NCI-H460 (cell line): ENCODE results near the gene UFSP1. TPM values are rescaled to one million over a fixed set of nuclear protein-coding genes. Genes with fewer than 3 reads are reported as not detected.
A peak's percentile ranks its signal among the peaks of the same experiment; 100 is the strongest.
"Not testable (repeated sequence)": the region's sequence is repeated elsewhere in the genome, so short reads cannot be mapped to it uniquely, and the experiment has no call there.

Source experiments
- DNase-seq: peaks from one replicate; pipeline ENCODE4 v3.0.0-alpha.2; 2016; ENCODE audit warnings: low read depth; ENCODE audit errors: extremely low read depth
- small RNA-seq, 2 experiments: library from RNA; depleted of rRNA; stranded (forward); fragments of <200 nt; gene quantifications; one replicate each; pipeline ENCODE3, GENCODE V24; 2014
- total RNA-seq: library from RNA; depleted of rRNA; stranded (reverse); fragments of >200 nt; shearing (Covaris generic); gene quantifications from 2 replicates; pipeline ENCODE4 v1.2.3, GENCODE V29; 2014; rRNA removed

UFSP1 gene
- total RNA-seq, 1 experiment from 2014 or later: 4.6 TPM

DNA sequence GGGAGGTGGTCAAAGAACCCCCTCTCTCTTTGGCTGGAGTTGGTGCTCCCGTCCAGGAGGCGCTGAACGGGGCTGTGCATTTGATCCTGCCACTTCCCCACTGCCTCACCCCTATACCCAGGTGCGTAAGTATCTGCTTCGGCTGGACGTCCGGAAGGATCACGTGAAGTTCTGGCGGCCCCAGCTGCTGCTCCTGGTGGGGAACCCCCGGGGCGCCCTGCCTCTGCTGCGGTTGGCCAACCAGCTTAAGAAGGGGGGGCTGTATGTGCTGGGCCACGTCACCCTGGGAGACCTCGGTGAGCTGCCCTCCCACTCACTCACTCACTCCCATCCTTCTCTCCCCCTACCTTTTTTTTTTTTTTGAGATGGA, 27.9 kb downstream of the UFSP1 start:
- DNase-seq: no peak

- DNase-seq: no peak
Measured at GRCh38 chr7:100860702-100861615, 28.6 kb downstream of the UFSP1 start.

GRCh38 chr7:100859856-100860255, 29.7 kb downstream of the UFSP1 start:
- no peak for DNase-seq

DNA sequence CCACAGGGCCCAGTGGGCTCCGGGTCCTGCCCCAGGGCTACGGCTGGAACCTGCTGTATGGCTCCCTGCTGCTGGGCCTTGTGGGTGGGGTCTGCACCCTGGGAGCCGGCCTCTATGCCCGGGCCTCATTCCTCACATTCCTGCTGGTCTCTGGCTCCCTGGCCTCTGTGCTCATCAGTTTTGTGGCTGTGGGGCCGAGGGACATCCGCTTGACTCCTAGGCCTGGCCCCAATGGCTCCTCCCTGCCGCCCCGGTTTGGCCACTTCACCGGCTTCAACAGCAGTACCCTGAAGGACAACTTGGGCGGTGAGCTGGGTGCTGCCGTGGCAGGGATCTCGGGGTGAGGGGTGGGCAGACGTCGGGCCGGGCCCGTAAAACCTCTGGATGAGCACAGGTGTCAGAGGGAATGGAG, 32.6 kb downstream of the UFSP1 start:
- no peak for DNase-seq

DNA sequence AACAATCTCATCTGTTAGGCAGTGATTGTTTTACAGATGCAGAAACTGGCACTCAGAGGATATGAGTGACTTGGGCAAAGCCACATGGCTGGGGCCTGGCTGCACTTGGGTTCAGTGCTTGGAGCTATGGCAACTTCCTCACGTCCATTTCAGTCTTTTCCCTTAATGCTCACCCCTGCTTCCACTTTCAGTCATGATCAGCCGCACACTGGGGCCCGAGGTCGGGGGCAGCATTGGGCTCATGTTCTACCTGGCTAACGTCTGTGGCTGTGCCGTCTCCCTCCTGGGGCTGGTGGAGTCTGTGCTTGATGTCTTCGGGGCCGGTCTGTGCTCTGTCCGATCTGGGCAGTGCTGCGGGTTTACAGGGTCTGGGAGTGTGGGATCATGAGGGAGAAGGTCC, 34.0 kb downstream of the UFSP1 start:
- DNase-seq: no peak

DNA sequence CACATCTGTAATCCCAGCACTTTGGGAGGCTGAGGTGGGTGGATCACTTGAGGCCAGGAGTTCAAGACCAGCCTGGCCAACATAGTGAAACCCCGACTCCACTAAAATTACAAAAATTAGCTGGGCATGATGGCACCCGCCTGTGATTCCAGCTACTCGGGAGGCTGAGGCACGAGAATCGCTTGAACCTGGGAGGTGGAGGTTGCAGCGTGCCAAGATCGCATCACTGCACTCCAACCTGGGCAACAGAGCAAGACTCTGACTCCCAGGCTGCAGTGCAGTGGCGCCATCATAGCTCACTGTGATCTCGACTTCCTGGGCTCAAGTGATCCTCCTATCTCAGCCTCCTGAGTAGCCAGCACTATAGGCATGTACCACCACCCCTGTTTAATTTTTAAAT, 34.6 kb downstream of the UFSP1 start:
- not testable (repeated sequence) for DNase-seq

GRCh38 chr7:100854146-100854895, 35.2 kb downstream of the UFSP1 start:
- DNase-seq: no peak

DNA sequence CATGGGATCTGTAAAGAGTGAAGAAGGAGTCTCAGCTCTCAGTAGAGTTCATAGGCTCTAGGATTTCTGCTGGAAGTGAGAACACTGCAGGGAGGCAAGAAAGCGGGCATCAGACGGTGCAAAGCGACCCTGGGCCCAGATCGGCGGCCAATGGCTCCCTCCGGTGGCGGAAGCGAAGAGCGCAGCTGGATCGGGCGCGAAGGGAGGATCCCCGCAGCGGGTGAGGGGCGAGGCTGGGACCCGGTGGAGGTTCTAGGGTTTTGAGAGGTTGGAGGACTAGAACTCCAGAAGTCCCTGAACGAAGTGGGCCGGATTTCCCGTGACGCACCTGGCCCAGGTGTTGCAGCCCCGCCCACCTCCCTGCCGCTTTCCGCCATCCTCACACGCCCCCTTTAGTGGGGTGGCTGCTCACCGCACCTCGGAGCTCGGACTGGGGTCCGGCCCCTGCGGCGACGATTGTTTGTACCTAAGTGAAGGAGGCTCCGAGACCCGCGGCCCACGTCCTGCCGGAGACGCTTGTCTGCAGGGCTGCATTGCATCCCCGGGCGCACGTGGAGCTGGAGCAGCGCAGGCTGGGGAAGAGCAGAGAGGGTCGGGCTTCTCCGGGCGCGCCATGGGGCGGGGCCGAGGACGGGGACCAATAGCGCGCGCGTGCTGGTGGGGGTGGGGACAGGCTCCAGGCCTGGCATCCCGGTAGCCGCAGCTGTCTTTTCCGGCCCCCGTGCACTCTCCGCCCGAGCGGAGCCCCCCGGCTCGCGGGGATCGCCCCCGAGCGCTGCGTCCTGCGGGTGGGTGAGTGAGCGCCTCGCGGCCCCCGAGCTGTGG, 37.3 kb downstream of the UFSP1 start, which contains the start of gene SLC12A9:
Gene SLC12A9, plus strand, starts transcription at position 666 of the 825 bp plus-strand sequence. CDS start 1,485 bp downstream, outside the sequence.
- peak; percentile 88 for DNase-seq

GRCh38 chr7:100847360-100847759, 42.2 kb downstream of the UFSP1 start:
- DNase-seq: no peak

GRCh38 chr7:100840470-100841100, 48.9 kb downstream of the UFSP1 start:
- no peak for DNase-seq

DNA sequence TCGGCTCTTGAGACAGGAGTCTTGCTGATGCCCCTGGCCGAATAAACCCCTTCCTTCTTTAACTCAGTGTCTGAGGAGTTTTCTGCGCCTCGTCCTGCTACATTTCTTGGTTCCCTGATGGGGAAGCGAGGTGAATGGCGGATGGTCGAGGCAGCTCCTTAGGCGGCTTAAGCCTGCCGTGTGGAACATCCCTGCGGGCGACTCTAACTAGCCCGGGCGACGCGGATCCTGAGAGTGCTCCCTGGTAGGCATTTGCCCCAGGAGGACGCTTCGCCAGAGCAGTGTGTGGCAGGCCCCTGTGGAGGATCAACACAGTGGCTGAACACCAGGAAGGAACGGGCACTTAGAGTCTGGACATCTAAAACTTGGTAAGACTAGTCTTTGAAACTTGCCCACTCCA, 50.2 kb downstream of the UFSP1 start:
- no peak for DNase-seq

Small RNAs within 50 kb of the gene (small RNA-seq; reads per million reads assigned to genes)
- 0 reads per million in 2 experiments for gene RN7SL549P
- 0 reads per million in 2 experiments for gene RPS29P15

Other genes starting within 250 kb of the UFSP1 start
- 1.4 and 3.8 TPM in 2 replicates for gene TFR2, start 248.2 kb downstream of the UFSP1 start, total RNA-seq
- not detected in 2 replicates for gene ACTL6B, start 233.3 kb downstream of the UFSP1 start, total RNA-seq
- 88.0 and 96.4 TPM in 2 replicates for gene GNB2, start 216.0 kb downstream of the UFSP1 start, total RNA-seq
- gene GIGYF1, start 195.5 kb downstream of the UFSP1 start, total RNA-seq: 15.7 and 17.2 TPM in 2 replicates
- gene POP7, start 183.6 kb downstream of the UFSP1 start, total RNA-seq: 45.7 and 50.1 TPM in 2 replicates
- not detected in 2 replicates for gene EPO, start 169.2 kb downstream of the UFSP1 start, total RNA-seq
- not detected in 2 replicates for gene ZAN, start 156.1 kb downstream of the UFSP1 start, total RNA-seq
- 45.3 and 49.1 TPM in 2 replicates for gene EPHB4, start 62.2 kb downstream of the UFSP1 start, total RNA-seq
- 10.5 and 11.8 TPM in 2 replicates for gene SLC12A9, start 37.0 kb downstream of the UFSP1 start, total RNA-seq
- 75.8 and 78.5 TPM in 2 replicates for gene TRIP6, start 22.3 kb downstream of the UFSP1 start, total RNA-seq
- 43.4 and 44.0 TPM in 2 replicates for gene SRRT, start 14.6 kb downstream of the UFSP1 start, total RNA-seq
- gene ACHE, start 6.2 kb upstream of the UFSP1 start, total RNA-seq: 0.17 and 0.27 TPM in 2 replicates
- 0.32 TPM in 1 of 2 replicates, not detected in the other for gene MUC3A, start 59.8 kb upstream of the UFSP1 start, total RNA-seq
- gene MUC12, start 79.8 kb upstream of the UFSP1 start, total RNA-seq: 0.30 TPM in 1 of 2 replicates, not detected in the other
- gene MUC17, start 130.4 kb upstream of the UFSP1 start, total RNA-seq: not detected in 2 replicates
- gene TRIM56, start 195.8 kb upstream of the UFSP1 start, total RNA-seq: 9.8 and 12.9 TPM in 2 replicates
- 11.9 and 12.3 TPM in 2 replicates for gene SERPINE1, start 237.4 kb upstream of the UFSP1 start, total RNA-seq